Osteoblast (primary cell): ENCODE data around the gene NFATC3. TPM values are rescaled to one million over a fixed set of nuclear protein-coding genes. Genes with fewer than 3 reads are reported as not detected.

ENCODE experiments used
- DNase-seq: peaks from one replicate; pipeline ENCODE4 v3.0.0; 2011; ENCODE audit warnings: low spot score, mixed read lengths; ENCODE audit not compliant: insufficient read length; ENCODE audit errors: missing footprints
- H2AFZ ChIP-seq: 2 replicates; pipeline ENCODE4 v1.6.0; 2011; ENCODE audit warnings: mild to moderate bottlenecking, low read length
- H3K27ac ChIP-seq: 2 replicates; pipeline ENCODE4 v1.5.1; 2011; ENCODE audit warnings: mild to moderate bottlenecking, low read depth, low read length, moderate library complexity
- H3K27me3 ChIP-seq: 2 replicates; pipeline ENCODE4 v1.6.0; 2012; ENCODE audit warnings: mild to moderate bottlenecking, control low read depth, inconsistent platforms, low read length, moderate library complexity; ENCODE audit not compliant: insufficient read depth
- H3K36me3 ChIP-seq: 2 replicates; pipeline ENCODE4 v1.5.1; 2011; ENCODE audit warnings: mild to moderate bottlenecking, low read length, control low read depth, moderate library complexity; ENCODE audit not compliant: insufficient read depth
- H3K4me1 ChIP-seq: 2 replicates; pipeline ENCODE4 v1.5.1; 2011; ENCODE audit warnings: mild to moderate bottlenecking, low read length, control low read depth, moderate library complexity; ENCODE audit not compliant: insufficient read depth
- H3K4me2 ChIP-seq: 2 replicates; pipeline ENCODE4 v1.6.0; 2011; ENCODE audit warnings: mild to moderate bottlenecking, low read length; ENCODE audit not compliant: insufficient read depth
- H3K4me3 ChIP-seq: fragments of 200-600 bp; sonication (generic); 3 replicates; pipeline ENCODE4 v1.5.1; 2012; ENCODE audit warnings: mild to moderate bottlenecking, low read length, inconsistent platforms; ENCODE audit not compliant: insufficient read depth
- H3K79me2 ChIP-seq: 2 replicates; pipeline ENCODE4 v1.6.0; 2012; ENCODE audit warnings: mild to moderate bottlenecking, low read length, control low read depth, inconsistent platforms; ENCODE audit not compliant: insufficient read depth
- H3K9me3 ChIP-seq: 2 replicates; pipeline ENCODE4 v1.5.1; 2011; ENCODE audit warnings: low read depth, low read length, control low read depth
- H4K20me1 ChIP-seq: 2 replicates; pipeline ENCODE4 v1.6.0; 2012; ENCODE audit warnings: mild to moderate bottlenecking, low read length, control low read depth; ENCODE audit not compliant: insufficient read depth
- total RNA-seq: library from RNA; depleted of rRNA; stranded (reverse); fragments of >200 nt; gene quantifications from 2 replicates; pipeline ENCODE4 v1.2.3, GENCODE V29; 2012
- TF ChIP-seq, protein P1 (sequence below): IDR thresholded peaks from 2 replicates; pipeline ENCODE4 v1.5.1; 2011; ENCODE audit warnings: mild to moderate bottlenecking, low read depth, low read length, moderate library complexity; ENCODE audit errors: extremely low read depth

Gene NFATC3
- total RNA-seq, 1 donor, result 36.2 TPM

DNA sequence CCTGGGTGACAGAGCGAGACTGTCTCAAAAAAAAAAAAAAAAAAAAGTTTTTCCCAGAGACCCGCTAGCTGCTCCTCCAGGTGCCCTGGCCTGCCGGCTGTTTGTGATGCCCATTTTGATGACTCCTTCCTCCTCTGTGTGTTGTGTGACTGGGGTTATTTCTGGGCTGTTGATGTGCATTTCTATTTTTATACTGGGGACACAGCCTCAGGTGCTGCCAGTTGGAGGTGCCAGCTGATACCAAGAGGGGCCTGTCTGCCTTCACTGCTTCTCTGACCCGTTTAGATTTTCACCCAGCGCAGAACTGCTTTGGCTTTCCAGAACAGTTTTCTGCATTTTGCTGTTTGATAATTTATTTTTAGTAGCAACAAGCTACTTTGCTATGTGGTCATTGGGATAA is 166.7 kb downstream of the NFATC3 start:
- Histone ChIP-seq H4K20me1 (no peaks in the 10 kb centered on the region), H3K79me2 (peaks cover 32% of the 10 kb centered on the region), H3K9me3 (no peaks in the 10 kb centered on the region), H3K4me3 (no peak overlapping the region), H3K27me3 (no peaks in the 10 kb centered on the region), H3K27ac (no peak overlapping the region), H3K4me2 (no peak overlapping the region), H2AFZ (no peak overlapping the region), H3K36me3 (peaks cover 36% of the 10 kb centered on the region), H3K4me1 (peaks cover 3% of the 10 kb centered on the region)
- TF ChIP-seq, protein P1, sequence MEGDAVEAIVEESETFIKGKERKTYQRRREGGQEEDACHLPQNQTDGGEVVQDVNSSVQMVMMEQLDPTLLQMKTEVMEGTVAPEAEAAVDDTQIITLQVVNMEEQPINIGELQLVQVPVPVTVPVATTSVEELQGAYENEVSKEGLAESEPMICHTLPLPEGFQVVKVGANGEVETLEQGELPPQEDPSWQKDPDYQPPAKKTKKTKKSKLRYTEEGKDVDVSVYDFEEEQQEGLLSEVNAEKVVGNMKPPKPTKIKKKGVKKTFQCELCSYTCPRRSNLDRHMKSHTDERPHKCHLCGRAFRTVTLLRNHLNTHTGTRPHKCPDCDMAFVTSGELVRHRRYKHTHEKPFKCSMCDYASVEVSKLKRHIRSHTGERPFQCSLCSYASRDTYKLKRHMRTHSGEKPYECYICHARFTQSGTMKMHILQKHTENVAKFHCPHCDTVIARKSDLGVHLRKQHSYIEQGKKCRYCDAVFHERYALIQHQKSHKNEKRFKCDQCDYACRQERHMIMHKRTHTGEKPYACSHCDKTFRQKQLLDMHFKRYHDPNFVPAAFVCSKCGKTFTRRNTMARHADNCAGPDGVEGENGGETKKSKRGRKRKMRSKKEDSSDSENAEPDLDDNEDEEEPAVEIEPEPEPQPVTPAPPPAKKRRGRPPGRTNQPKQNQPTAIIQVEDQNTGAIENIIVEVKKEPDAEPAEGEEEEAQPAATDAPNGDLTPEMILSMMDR, result no peak
- DNase-seq, result no peak

GRCh38 chr16:68252383-68252782 is 167.2 kb downstream of the NFATC3 start:
- peaks cover 36% of the 10 kb centered on the region for H3K36me3 ChIP-seq
- TF ChIP-seq, protein P1, result no peak
- H3K27me3 ChIP-seq, result no peaks in the 10 kb centered on the region
- H3K4me2 ChIP-seq, result no peak overlapping the region
- H3K27ac ChIP-seq, result no peak overlapping the region
- peak; percentile 19 for DNase-seq
- H3K4me3 ChIP-seq, result no peak overlapping the region
- no peaks in the 10 kb centered on the region for H3K9me3 ChIP-seq
- peaks cover 3% of the 10 kb centered on the region for H3K4me1 ChIP-seq
- no peak overlapping the region for H2AFZ ChIP-seq
- H4K20me1 ChIP-seq, result no peaks in the 10 kb centered on the region
- peaks cover 26% of the 10 kb centered on the region for H3K79me2 ChIP-seq

- Histone ChIP-seq H4K20me1 (no peaks in the 10 kb centered on the region), H3K36me3 (peaks cover 36% of the 10 kb centered on the region), H2AFZ (no peak overlapping the region), H3K4me1 (peaks cover 16% of the 10 kb centered on the region), H3K79me2 (peaks cover 13% of the 10 kb centered on the region), H3K9me3 (no peaks in the 10 kb centered on the region), H3K27ac (no peak overlapping the region), H3K27me3 (no peaks in the 10 kb centered on the region), H3K4me2 (no peak overlapping the region), H3K4me3 (no peak overlapping the region)
- TF ChIP-seq, protein P1, result no peak
- no peak for DNase-seq
Measured at GRCh38 chr16:68253721-68254120, 168.6 kb downstream of the NFATC3 start.

DNA sequence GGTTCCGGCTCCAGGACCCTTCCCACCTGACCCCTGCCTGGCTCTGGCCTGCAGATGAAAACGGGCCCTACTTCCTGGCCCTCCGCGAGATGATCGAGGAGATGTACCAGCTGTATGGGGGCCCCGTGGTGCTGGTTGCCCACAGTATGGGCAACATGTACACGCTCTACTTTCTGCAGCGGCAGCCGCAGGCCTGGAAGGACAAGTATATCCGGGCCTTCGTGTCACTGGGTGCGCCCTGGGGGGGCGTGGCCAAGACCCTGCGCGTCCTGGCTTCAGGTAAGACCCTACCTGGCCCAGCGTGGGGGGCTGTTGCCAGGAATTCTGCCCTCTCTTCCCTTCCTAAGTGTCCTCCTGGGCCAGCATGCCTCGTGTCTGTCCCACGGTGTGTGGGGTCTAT is 170.5 kb downstream of the NFATC3 start:
- H2AFZ ChIP-seq, result no peak overlapping the region
- no peaks in the 10 kb centered on the region for H3K27me3 ChIP-seq
- no peak overlapping the region for H3K4me3 ChIP-seq
- peaks cover 52% of the 10 kb centered on the region for H3K36me3 ChIP-seq
- TF ChIP-seq, protein P1, result no peak
- peaks cover 6% of the 10 kb centered on the region for H3K79me2 ChIP-seq
- no peak overlapping the region for H3K4me2 ChIP-seq
- peaks cover 17% of the 10 kb centered on the region for H3K4me1 ChIP-seq
- H3K9me3 ChIP-seq, result no peaks in the 10 kb centered on the region
- no peak overlapping the region for H3K27ac ChIP-seq
- peak; percentile 29 for DNase-seq
- H4K20me1 ChIP-seq, result no peaks in the 10 kb centered on the region
